HL-60 (cell line): ENCODE results near the gene GABBR2.

Source experiments
- GABPA ChIP-seq: IDR thresholded peaks from 2 replicates; pipeline ENCODE4 v1.6.1; 2012; ENCODE audit warnings: low read depth
- POLR2AphosphoS5 ChIP-seq: IDR thresholded peaks from 2 replicates; pipeline ENCODE4 v1.6.1; 2012; ENCODE audit warnings: low read depth
- SPI1 ChIP-seq: IDR thresholded peaks from 2 replicates; pipeline ENCODE4 v1.6.1; 2012; ENCODE audit warnings: low read depth, mild to moderate bottlenecking, borderline replicate concordance
- TF ChIP-seq, protein P1 (sequence below): IDR thresholded peaks from one replicate; pipeline ENCODE4 v1.5.1; 2011; ENCODE audit warnings: low read length, control low read depth, inconsistent platforms; ENCODE audit not compliant: insufficient read depth
- TF ChIP-seq, protein P2 (sequence below): IDR thresholded peaks from 2 replicates; pipeline ENCODE4 v1.6.1; 2012; ENCODE audit warnings: low read depth; ENCODE audit not compliant: insufficient replicate concordance

DNA sequence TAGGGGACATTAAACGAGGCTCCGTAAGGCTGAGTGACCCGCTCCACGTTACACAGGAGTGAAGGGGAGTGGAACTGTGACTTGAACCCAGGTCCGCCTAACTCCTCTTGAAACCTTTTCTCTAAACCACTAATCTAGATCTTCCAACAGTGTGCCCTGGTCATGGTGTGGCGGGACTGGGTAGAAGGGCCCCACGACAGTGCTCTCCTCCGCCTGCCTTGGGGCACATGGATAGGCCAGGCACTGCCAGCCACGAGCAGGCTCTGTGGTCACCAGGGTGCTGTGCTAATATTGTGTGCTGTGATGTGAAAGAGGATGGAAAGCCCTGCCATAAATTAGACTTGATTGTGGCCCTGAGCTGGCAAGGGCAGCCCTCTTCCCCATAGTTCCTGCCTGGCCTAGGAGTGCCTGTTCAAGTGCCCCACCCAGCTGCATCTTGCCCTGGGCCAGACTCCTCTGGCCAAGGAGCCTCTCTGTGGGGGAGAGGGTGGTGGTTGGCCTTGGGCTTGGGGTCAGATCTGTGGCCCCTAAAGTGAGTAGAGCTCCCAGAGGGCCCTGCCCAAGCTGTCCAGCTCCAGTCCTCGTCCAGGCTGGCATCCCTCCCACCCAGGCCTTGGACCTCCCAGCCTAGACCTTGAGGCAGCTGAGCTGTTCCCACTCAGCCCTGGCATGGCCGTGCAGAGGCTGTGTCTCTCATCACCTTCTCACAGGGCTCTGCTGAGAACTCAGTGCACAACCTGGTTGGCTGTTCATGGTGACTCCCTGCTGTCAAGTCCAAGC, 385.5 kb downstream of the GABBR2 start:
- TF ChIP-seq, protein P1, sequence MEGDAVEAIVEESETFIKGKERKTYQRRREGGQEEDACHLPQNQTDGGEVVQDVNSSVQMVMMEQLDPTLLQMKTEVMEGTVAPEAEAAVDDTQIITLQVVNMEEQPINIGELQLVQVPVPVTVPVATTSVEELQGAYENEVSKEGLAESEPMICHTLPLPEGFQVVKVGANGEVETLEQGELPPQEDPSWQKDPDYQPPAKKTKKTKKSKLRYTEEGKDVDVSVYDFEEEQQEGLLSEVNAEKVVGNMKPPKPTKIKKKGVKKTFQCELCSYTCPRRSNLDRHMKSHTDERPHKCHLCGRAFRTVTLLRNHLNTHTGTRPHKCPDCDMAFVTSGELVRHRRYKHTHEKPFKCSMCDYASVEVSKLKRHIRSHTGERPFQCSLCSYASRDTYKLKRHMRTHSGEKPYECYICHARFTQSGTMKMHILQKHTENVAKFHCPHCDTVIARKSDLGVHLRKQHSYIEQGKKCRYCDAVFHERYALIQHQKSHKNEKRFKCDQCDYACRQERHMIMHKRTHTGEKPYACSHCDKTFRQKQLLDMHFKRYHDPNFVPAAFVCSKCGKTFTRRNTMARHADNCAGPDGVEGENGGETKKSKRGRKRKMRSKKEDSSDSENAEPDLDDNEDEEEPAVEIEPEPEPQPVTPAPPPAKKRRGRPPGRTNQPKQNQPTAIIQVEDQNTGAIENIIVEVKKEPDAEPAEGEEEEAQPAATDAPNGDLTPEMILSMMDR, result no peak
- TF ChIP-seq POLR2AphosphoS5, result no peak
- TF ChIP-seq, protein P2, sequence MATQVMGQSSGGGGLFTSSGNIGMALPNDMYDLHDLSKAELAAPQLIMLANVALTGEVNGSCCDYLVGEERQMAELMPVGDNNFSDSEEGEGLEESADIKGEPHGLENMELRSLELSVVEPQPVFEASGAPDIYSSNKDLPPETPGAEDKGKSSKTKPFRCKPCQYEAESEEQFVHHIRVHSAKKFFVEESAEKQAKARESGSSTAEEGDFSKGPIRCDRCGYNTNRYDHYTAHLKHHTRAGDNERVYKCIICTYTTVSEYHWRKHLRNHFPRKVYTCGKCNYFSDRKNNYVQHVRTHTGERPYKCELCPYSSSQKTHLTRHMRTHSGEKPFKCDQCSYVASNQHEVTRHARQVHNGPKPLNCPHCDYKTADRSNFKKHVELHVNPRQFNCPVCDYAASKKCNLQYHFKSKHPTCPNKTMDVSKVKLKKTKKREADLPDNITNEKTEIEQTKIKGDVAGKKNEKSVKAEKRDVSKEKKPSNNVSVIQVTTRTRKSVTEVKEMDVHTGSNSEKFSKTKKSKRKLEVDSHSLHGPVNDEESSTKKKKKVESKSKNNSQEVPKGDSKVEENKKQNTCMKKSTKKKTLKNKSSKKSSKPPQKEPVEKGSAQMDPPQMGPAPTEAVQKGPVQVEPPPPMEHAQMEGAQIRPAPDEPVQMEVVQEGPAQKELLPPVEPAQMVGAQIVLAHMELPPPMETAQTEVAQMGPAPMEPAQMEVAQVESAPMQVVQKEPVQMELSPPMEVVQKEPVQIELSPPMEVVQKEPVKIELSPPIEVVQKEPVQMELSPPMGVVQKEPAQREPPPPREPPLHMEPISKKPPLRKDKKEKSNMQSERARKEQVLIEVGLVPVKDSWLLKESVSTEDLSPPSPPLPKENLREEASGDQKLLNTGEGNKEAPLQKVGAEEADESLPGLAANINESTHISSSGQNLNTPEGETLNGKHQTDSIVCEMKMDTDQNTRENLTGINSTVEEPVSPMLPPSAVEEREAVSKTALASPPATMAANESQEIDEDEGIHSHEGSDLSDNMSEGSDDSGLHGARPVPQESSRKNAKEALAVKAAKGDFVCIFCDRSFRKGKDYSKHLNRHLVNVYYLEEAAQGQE, result no peak
- TF ChIP-seq GABPA, result no peak
- no peak for TF ChIP-seq SPI1
